Esophagus muscularis mucosa (tissue), 4 donors: ENCODE data around the gene SWT1. TPM values are rescaled to one million over a fixed set of nuclear protein-coding genes. Genes with fewer than 3 reads are reported as not detected.

Experiments
- DNase-seq: peaks from one replicate; pipeline ENCODE4 v3.0.0-alpha.2; 2017; ENCODE audit errors: extremely low spot score
- H3K27ac ChIP-seq, 4 donors: fragments of 200-600 bp; sonication (generic); replicated peaks in 1 of 4; 1 replicate in 3 of 4; 2 replicates in 1 of 4; pipeline ENCODE4 v1.5.1; 2016 to 2019; ENCODE audit warnings: mild to moderate bottlenecking in 1 of 4
- H3K27me3 ChIP-seq, 4 donors: fragments of 200-600 bp; sonication (generic); one replicate each; pipeline versions ENCODE4 v1.5.1 to v1.6.0; 2016 to 2019
- H3K36me3 ChIP-seq, 4 donors: fragments of 200-600 bp; sonication (generic); one replicate each; pipeline ENCODE4 v1.5.1; 2016 to 2019
- H3K4me1 ChIP-seq, 4 donors: fragments of 200-600 bp; sonication (generic); one replicate each; pipeline ENCODE4 v1.5.1; 2016 to 2019
- H3K4me3 ChIP-seq, 4 donors: fragments of 200-600 bp; sonication (generic); 1 replicate in 2 of 4; 2 replicates in 2 of 4; pipeline ENCODE4 v1.5.1; 2016 to 2019; ENCODE audit warnings: mild to moderate bottlenecking in 4 of 4, moderate library complexity in 1 of 4
- H3K9me3 ChIP-seq, 4 donors: fragments of 200-600 bp; sonication (generic); 1 replicate in 3 of 4; 2 replicates in 1 of 4; pipeline ENCODE4 v1.5.1; 2016 to 2019
- EP300 ChIP-seq: sonication (generic); formaldehyde crosslinking; IDR thresholded peaks from one replicate; pipeline ENCODE4 v1.6.1; 2017; ENCODE audit warnings: antibody characterized with exemption
- POLR2A ChIP-seq: fragments of 450-650 bp; IDR thresholded peaks from one replicate; pipeline ENCODE4 v1.6.1; 2017; ENCODE audit warnings: antibody characterized with exemption, moderate library complexity, mild to moderate bottlenecking, low read depth
- POLR2AphosphoS5 ChIP-seq, 2 donors: sonication (generic); formaldehyde crosslinking; IDR thresholded peaks; one replicate each; pipeline ENCODE4 v1.6.1; 2017; ENCODE audit warnings: antibody characterized with exemption in 2 of 2
- WGBS: methylation state at CpG from one replicate; pipeline ENCODE4 v1.1.5; 2018; 5-methylcytosine and 5-hydroxymethylcytosine counted together
- intact Hi-C: fragments of 100-400 bp; cut with DNase I; formaldehyde crosslinking; loops from one replicate; pipeline ENCODE4 v1.15.1; 2023
- total RNA-seq, 4 donors: library from RNA; depleted of rRNA; stranded (reverse); fragments of >200 nt; gene quantifications; one replicate each; pipeline versions ENCODE4 v1.1.0 to v1.2.1, GENCODE V29; 2016
- TF ChIP-seq, protein P1 (sequence below), 3 experiments: fragments of 200-600 bp in 2 of 3; fragments of 450-650 bp in 1 of 3; sonication (generic) in 2 of 3; IDR thresholded peaks; one replicate each; pipeline ENCODE4 v1.5.1; 2017 to 2019; ENCODE audit warnings: antibody characterized with exemption in 3 of 3, mild to moderate bottlenecking in 2 of 3, moderate library complexity in 1 of 3

SWT1 gene
- total RNA-seq, 4 donors from 2014 or later: 5.8 to 9.6 (median 6.3) TPM

DNA sequence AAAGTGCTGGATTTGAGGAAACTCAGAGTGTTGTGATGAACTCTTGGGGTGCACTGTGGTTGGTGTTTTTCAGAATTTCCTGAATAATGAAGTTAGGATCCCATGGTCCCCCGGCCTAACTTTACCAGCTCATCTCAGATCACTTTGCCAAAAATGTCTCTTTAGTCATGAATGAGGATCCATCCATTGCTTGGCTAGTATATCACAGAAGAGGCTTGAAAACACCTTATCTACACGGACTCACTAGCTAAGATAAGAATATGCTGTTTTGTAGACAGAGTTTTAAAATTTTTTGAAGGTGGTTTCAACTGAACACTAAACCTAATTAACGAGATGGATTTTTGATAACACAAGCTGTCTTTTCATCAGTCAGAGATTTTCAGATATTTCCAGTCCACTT lies 106.3 kb downstream of the SWT1 start:
- Histone ChIP-seq H3K27me3 (no peaks in the 10 kb centered on the region), H3K4me1 (peaks cover 0 to 5% (median 0%) of the 10 kb centered on the region in 4 donors), H3K36me3 (no peaks in the 10 kb centered on the region), H3K4me3 (no peak overlapping the region), H3K27ac (no peak overlapping the region), H3K9me3 (no peaks in the 10 kb centered on the region)
- intact Hi-C loops: no loop called here
- DNase-seq: no peak
- TF ChIP-seq POLR2AphosphoS5 (IDR thresholded peaks at IDR 0.05) (no peak), POLR2A (no peak), EP300 (no peak)
- TF ChIP-seq, protein P1, sequence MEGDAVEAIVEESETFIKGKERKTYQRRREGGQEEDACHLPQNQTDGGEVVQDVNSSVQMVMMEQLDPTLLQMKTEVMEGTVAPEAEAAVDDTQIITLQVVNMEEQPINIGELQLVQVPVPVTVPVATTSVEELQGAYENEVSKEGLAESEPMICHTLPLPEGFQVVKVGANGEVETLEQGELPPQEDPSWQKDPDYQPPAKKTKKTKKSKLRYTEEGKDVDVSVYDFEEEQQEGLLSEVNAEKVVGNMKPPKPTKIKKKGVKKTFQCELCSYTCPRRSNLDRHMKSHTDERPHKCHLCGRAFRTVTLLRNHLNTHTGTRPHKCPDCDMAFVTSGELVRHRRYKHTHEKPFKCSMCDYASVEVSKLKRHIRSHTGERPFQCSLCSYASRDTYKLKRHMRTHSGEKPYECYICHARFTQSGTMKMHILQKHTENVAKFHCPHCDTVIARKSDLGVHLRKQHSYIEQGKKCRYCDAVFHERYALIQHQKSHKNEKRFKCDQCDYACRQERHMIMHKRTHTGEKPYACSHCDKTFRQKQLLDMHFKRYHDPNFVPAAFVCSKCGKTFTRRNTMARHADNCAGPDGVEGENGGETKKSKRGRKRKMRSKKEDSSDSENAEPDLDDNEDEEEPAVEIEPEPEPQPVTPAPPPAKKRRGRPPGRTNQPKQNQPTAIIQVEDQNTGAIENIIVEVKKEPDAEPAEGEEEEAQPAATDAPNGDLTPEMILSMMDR (IDR thresholded peaks at IDR 0.05): no peak
- whole genome bisulfite sequencing: 97% methylated on average over 3 of the region's 3 CpGs

GRCh38 chr1:185263780-185264179 lies 106.8 kb downstream of the SWT1 start:
- 94% methylated on average over 1 of the region's 1 CpG for WGBS
- no peak for TF ChIP-seq POLR2A
- TF ChIP-seq POLR2AphosphoS5 (IDR thresholded peaks at IDR 0.05): no peak
- TF ChIP-seq, protein P1 (IDR thresholded peaks at IDR 0.05): no peak
- no peak for TF ChIP-seq EP300

DNA sequence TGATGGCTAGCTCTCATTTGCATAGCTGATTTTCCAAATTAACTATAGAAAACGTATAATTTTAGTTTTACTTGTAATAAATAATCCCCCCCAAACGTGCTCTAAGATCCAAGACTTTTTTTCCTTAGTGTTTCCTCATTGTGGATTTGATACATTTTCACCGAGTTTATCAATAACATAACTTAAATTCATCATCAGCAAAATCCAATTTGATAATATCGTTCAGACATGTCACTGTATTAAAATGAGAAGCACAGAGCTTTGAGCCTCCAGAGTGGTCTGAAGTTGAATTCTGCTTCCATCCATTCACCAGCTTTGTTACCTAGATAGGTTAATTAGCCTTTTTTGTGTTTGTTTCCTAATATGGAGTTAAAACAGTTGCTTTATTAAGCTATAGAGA lies 108.3 kb downstream of the SWT1 start:
- Histone ChIP-seq H3K9me3 (no peaks in the 10 kb centered on the region), H3K27ac (no peak overlapping the region), H3K4me1 (no peaks in the 10 kb centered on the region), H3K4me3 (no peak overlapping the region), H3K27me3 (no peaks in the 10 kb centered on the region), H3K36me3 (no peaks in the 10 kb centered on the region)
- TF ChIP-seq POLR2AphosphoS5 (IDR thresholded peaks at IDR 0.05) (no peak), EP300 (no peak), POLR2A (no peak)
- TF ChIP-seq, protein P1 (IDR thresholded peaks at IDR 0.05): no peak
- intact Hi-C loops: no loop called here
- no peak for DNase-seq
- 96% methylated on average over 4 of the region's 4 CpGs for WGBS

More at GRCh38 chr1:185263780-185264179, 106.8 kb downstream of the SWT1 start:
- H3K36me3 ChIP-seq: no peaks in the 10 kb centered on the region
- H3K27ac ChIP-seq: no peak overlapping the region
- no peak overlapping the region for H3K4me3 ChIP-seq
- intact Hi-C loops: no loop called here
- H3K9me3 ChIP-seq: no peaks in the 10 kb centered on the region
- DNase-seq: no peak
- H3K4me1 ChIP-seq: peaks cover 0 to 5% (median 0%) of the 10 kb centered on the region in 4 donors
- H3K27me3 ChIP-seq: no peaks in the 10 kb centered on the region

DNA sequence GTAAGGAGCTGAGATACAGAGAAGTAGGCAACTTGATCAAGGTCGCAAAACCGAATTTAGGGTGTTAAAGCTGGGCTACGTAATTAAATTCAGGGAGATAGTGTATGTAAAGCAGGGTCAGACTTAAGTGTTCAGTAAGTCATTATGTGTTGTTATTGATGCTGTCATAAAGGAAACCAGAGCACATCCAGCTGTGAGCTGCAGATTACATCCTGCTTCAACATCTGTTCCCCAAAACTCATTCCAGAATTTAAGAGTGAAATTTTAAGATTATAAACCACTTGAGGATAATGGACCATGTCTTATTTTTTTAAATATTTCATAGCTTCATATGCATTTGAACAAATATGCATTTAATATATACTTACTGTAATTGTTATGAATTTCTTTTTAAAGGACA lies 110.3 kb downstream of the SWT1 start:
- Histone ChIP-seq H3K36me3 (peaks cover 0 to 5% (median 0%) of the 10 kb centered on the region in 4 donors), H3K27me3 (no peaks in the 10 kb centered on the region), H3K27ac (no peak overlapping the region), H3K4me1 (no peaks in the 10 kb centered on the region), H3K4me3 (no peak overlapping the region), H3K9me3 (no peaks in the 10 kb centered on the region)
- intact Hi-C loops: no loop called here
- TF ChIP-seq, protein P1 (IDR thresholded peaks at IDR 0.05): no peak
- no peak for TF ChIP-seq POLR2AphosphoS5 (IDR thresholded peaks at IDR 0.05)
- DNase-seq: no peak
- 78% methylated on average over 3 of the region's 3 CpGs for WGBS

DNA sequence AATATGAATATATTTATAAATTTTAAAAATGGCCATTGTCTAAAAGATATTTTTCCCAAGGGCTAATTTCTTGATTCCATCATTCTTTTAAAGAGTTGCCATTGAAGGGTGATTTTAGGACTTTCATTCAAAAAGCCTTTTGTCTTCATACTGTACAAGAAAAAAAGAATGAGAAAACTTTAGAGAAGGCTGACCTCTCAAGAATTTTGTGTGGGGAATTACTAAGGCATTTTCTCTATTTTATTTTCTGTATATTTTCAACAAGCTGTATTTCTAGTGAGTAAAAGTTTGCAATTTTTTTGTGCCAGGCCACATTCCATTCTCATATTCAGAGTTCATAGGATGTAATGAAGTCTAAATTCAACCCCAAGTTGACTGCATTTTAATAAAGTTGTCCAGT lies 110.7 kb downstream of the SWT1 start:
- Histone ChIP-seq H3K4me1 (no peaks in the 10 kb centered on the region), H3K36me3 (peaks cover 0 to 5% (median 0%) of the 10 kb centered on the region in 4 donors), H3K4me3 (no peak overlapping the region), H3K27ac (no peak overlapping the region), H3K27me3 (no peaks in the 10 kb centered on the region), H3K9me3 (no peaks in the 10 kb centered on the region)
- DNase-seq: no peak
- intact Hi-C loops: no loop called here
- TF ChIP-seq, protein P1 (IDR thresholded peaks at IDR 0.05): no peak
